Astrocyte (in vitro differentiated cells and primary cell): ENCODE data around the gene CPLX1. TPM values are rescaled to one million over a fixed set of nuclear protein-coding genes. Genes with fewer than 3 reads are reported as not detected.

Experiments
- DNase-seq: peaks from one replicate; pipeline ENCODE4 v3.0.0-alpha.2; 2010; ENCODE audit warnings: low read depth
- FAIRE-seq: peaks from 2 replicates; lab custom pipeline; 2011; peaks lifted over from hg19 to GRCh38; lab: Jason Lieb, UNC
- H2AFZ ChIP-seq: 2 replicates; pipeline ENCODE4 v1.6.0; 2012; ENCODE audit warnings: low read depth, low read length, inconsistent platforms
- H3K27ac ChIP-seq: 2 replicates; pipeline ENCODE4 v1.5.1; 2011; ENCODE audit warnings: low read depth, low read length, inconsistent platforms
- H3K27me3 ChIP-seq: 2 replicates; pipeline ENCODE4 v1.6.0; 2011; ENCODE audit warnings: low read length, inconsistent platforms; ENCODE audit not compliant: insufficient read depth
- H3K36me3 ChIP-seq: 2 replicates; pipeline ENCODE4 v1.5.1; 2011; ENCODE audit warnings: low read length, inconsistent platforms; ENCODE audit not compliant: insufficient read depth
- H3K4me1 ChIP-seq: 2 replicates; pipeline ENCODE4 v1.5.1; 2011; ENCODE audit warnings: low read length, inconsistent platforms; ENCODE audit not compliant: insufficient read depth
- H3K4me2 ChIP-seq: 2 replicates; pipeline ENCODE4 v1.6.0; 2012; ENCODE audit warnings: low read length, inconsistent platforms
- H3K4me3 ChIP-seq: 2 replicates; pipeline ENCODE4 v1.5.1; 2011; ENCODE audit warnings: low read depth, mild to moderate bottlenecking, low read length, inconsistent platforms; ENCODE audit not compliant: insufficient read depth
- H3K79me2 ChIP-seq: 2 replicates; pipeline ENCODE4 v1.6.0; 2012; ENCODE audit warnings: mild to moderate bottlenecking, low read length, inconsistent platforms; ENCODE audit not compliant: insufficient read depth
- H3K9ac ChIP-seq: 2 replicates; pipeline ENCODE4 v1.6.0; 2012; ENCODE audit warnings: mild to moderate bottlenecking, low read length, inconsistent platforms
- H3K9me3 ChIP-seq: 2 replicates; pipeline ENCODE4 v1.5.1; 2012; ENCODE audit warnings: low read depth, mild to moderate bottlenecking, low read length, inconsistent platforms; ENCODE audit not compliant: insufficient read depth
- H4K20me1 ChIP-seq: 2 replicates; pipeline ENCODE4 v1.6.0; 2012; ENCODE audit warnings: low read length, inconsistent platforms; ENCODE audit not compliant: insufficient read depth
- H3K27ac Mint-ChIP-seq: one replicate; pipeline ENCODE4 v1.8.0; 2021; ENCODE audit warnings: mild to moderate bottlenecking, mixed read lengths; ENCODE audit not compliant: unreplicated experiment
- H3K27me3 Mint-ChIP-seq: one replicate; pipeline ENCODE4 v1.8.0; 2021; ENCODE audit warnings: low read depth, mixed read lengths; ENCODE audit not compliant: unreplicated experiment
- H3K36me3 Mint-ChIP-seq: one replicate; pipeline ENCODE4 v1.8.0; 2021; ENCODE audit warnings: low read depth, mixed read lengths; ENCODE audit not compliant: unreplicated experiment
- H3K4me1 Mint-ChIP-seq: one replicate; pipeline ENCODE4 v1.8.0; 2021; ENCODE audit warnings: low read depth, mixed read lengths; ENCODE audit not compliant: unreplicated experiment
- H3K4me3 Mint-ChIP-seq: one replicate; pipeline ENCODE4 v1.8.0; 2021; ENCODE audit warnings: mild to moderate bottlenecking, moderate library complexity, mixed read lengths; ENCODE audit not compliant: unreplicated experiment
- H3K9me3 Mint-ChIP-seq: one replicate; pipeline ENCODE4 v1.8.0; 2021; ENCODE audit warnings: mild to moderate bottlenecking, mixed read lengths; ENCODE audit not compliant: unreplicated experiment
- CTCF ChIP-seq: IDR thresholded peaks from 2 replicates; pipeline ENCODE4 v1.5.1; 2011; ENCODE audit warnings: low read depth, mild to moderate bottlenecking, inconsistent platforms, low read length, moderate library complexity; ENCODE audit not compliant: insufficient read depth
- EZH2 ChIP-seq: IDR thresholded peaks from 2 replicates; pipeline ENCODE4 v1.6.1; 2012; ENCODE audit warnings: mild to moderate bottlenecking, low read length, inconsistent platforms; ENCODE audit not compliant: insufficient read depth
- total RNA-seq: library from RNA; stranded (reverse); gene quantifications from 2 replicates; pipeline ENCODE4 v1.2.1, GENCODE V29; 2021

CPLX1 gene
- total RNA-seq, 1 donor from 2014 or later, result 1.9 TPM

- no peaks in the 10 kb centered on the region for H4K20me1 ChIP-seq
- H3K4me3 ChIP-seq, result no peak overlapping the region
- Mint-ChIP-seq H3K4me1 (peaks cover 8% of the 10 kb centered on the region), H3K36me3 (peaks cover 14% of the 10 kb centered on the region), H3K27me3 (no peaks in the 10 kb centered on the region), H3K9me3 (peaks cover 4% of the 10 kb centered on the region), H3K27ac (no peak overlapping the region), H3K4me3 (peak overlapping the region; percentile 71)
- H3K79me2 ChIP-seq, result no peaks in the 10 kb centered on the region
- H3K9ac ChIP-seq, result no peak overlapping the region
- TF ChIP-seq EZH2, result no peak
- TF ChIP-seq CTCF, result no peak
- H3K36me3 ChIP-seq, result no peaks in the 10 kb centered on the region
- H3K4me1 ChIP-seq, result peaks cover 10% of the 10 kb centered on the region
- H3K4me2 ChIP-seq, result no peak overlapping the region
- DNase-seq, result peak; percentile 16
- no peak for FAIRE-seq
- H3K9me3 ChIP-seq, result no peaks in the 10 kb centered on the region
- H2AFZ ChIP-seq, result no peak overlapping the region
- H3K27me3 ChIP-seq, result no peaks in the 10 kb centered on the region
- no peak overlapping the region for H3K27ac ChIP-seq
Observed at GRCh38 chr4:845836-846251, 19.9 kb upstream of the CPLX1 start.

GRCh38 chr4:845233-845835, 19.4 kb upstream of the CPLX1 start:
- H3K4me1 Mint-ChIP-seq, result peaks cover 8% of the 10 kb centered on the region
- no peak overlapping the region for H3K9ac ChIP-seq
- H3K9me3 Mint-ChIP-seq, result peaks cover 4% of the 10 kb centered on the region

More at GRCh38 chr4:845233-845835, 19.4 kb upstream of the CPLX1 start:
- H3K27ac ChIP-seq, result no peak overlapping the region
- peaks cover 13% of the 10 kb centered on the region for H3K36me3 Mint-ChIP-seq
- no peaks in the 10 kb centered on the region for H3K79me2 ChIP-seq
- no peak overlapping the region for H3K4me3 Mint-ChIP-seq
- DNase-seq (peak; percentile 15), FAIRE-seq (no peak)
- H3K4me3 ChIP-seq, result no peak overlapping the region
- no peaks in the 10 kb centered on the region for H4K20me1 ChIP-seq
- H3K27me3 ChIP-seq, result no peaks in the 10 kb centered on the region
- H3K9me3 ChIP-seq, result no peaks in the 10 kb centered on the region
- H3K4me1 ChIP-seq, result peaks cover 10% of the 10 kb centered on the region
- no peaks in the 10 kb centered on the region for H3K36me3 ChIP-seq
- no peak overlapping the region for H3K4me2 ChIP-seq
- no peak overlapping the region for H2AFZ ChIP-seq
- H3K27me3 Mint-ChIP-seq, result no peaks in the 10 kb centered on the region
- TF ChIP-seq CTCF (no peak), EZH2 (no peak)
- no peak overlapping the region for H3K27ac Mint-ChIP-seq
